GM19468 (cell line): ENCODE results near the gene LRRC59.
"Not testable (repeated sequence)": the region's sequence is repeated elsewhere in the genome, so short reads cannot be mapped to it uniquely, and the experiment has no call there.

Experiments
- ATAC-seq: cut with Tn5 transposase; IDR thresholded peaks from one replicate; pipeline ENCODE4 v1.9.1; 2021; ENCODE audit warnings: mild to moderate bottlenecking, moderate library complexity, moderate number of reproducible peaks; ENCODE audit not compliant: unreplicated experiment; ENCODE audit errors: extremely low read depth

The LRRC59 gene

DNA sequence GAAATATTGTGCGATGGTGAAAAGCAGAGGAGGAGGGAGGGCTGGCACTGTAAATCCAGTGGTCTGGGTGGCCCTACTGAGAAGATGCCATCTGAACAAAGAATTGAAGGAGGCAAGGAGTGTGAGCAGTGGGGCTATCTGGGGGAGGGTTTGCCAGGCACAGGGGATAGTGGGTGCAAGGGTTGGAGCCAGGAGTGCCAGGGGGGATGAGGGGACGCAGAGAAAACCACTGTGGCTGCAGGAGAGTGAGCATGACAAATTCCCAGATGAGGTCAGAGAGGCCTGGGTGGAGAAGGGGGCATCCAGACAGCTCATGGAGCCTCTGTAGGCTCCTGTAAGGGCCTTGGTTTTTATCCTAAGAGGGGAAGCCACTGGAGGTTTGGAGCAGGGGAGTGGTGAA lies 46.6 kb downstream of the LRRC59 start:
- ATAC-seq = no peak

DNA sequence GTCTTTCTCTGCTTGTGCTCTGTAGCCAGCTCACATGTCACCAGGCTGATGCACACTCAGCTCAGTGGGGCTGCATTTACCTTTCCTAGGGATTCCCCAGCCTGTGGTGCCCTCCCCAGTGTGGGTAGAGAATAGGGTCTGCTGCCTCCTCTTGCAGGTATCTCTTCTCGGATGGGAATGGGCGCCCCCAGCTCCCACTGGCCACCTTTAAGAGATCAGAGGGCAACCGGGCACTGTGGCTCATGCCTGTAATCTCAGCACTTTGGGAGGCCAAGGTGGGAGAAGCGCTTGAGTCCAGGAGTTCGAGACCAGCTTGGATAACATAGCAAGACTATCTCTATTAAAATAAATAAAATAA lies 48.1 kb downstream of the LRRC59 start:
- ATAC-seq = no peak

DNA sequence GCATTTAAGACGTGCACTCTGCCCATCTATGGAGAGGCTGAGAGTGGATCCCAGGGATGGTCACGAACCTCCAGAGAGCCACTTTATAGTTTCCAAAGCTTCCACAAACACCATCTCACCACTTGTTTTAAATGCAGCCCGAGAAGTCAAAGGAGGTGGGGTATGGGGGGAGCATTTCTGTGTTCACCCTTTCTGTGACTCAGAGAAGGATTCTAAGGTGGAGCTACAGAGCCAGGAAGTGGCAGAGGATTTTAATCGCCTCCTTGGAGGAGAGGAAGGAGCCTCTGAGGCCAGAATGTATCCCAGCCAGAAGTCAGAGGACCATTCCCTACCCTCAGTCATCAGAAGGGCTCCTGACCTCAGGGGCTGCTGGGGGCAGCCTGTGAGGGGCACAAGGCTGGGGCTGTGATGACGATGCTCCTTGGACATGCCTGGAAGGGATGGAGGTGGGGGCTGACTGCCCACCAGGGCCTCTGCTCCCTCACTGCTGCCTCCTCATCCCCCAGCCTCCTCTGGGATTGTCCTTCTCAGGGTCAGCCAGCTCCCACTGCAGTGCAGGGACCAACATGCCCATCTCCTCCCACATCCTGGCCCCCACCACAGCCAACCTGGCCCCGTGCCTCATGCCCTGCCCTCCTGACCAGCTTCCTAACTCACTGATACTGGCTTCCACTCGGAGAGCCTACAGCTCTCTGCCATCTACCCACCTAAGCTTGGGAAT lies 48.6 kb downstream of the LRRC59 start:
- ATAC-seq = no peak

DNA sequence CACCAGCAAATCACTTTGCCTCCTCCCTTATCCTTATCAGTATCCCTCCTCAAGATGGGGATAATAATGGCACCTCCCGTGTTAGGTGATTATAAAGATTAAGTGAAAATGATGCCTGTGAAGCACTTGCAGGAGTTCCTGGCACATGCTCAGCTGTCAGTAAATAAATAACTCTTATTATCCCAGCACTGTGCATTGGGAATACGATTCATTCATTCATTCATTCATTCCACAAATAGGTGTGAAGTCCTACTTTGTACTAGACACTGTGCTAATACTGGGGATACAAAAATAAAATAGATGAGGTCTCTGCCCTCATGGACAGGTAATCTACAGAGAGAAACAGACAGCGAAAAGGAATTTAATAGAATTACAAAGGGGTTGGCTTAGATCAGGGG lies 49.4 kb downstream of the LRRC59 start:
- no peak for ATAC-seq

DNA sequence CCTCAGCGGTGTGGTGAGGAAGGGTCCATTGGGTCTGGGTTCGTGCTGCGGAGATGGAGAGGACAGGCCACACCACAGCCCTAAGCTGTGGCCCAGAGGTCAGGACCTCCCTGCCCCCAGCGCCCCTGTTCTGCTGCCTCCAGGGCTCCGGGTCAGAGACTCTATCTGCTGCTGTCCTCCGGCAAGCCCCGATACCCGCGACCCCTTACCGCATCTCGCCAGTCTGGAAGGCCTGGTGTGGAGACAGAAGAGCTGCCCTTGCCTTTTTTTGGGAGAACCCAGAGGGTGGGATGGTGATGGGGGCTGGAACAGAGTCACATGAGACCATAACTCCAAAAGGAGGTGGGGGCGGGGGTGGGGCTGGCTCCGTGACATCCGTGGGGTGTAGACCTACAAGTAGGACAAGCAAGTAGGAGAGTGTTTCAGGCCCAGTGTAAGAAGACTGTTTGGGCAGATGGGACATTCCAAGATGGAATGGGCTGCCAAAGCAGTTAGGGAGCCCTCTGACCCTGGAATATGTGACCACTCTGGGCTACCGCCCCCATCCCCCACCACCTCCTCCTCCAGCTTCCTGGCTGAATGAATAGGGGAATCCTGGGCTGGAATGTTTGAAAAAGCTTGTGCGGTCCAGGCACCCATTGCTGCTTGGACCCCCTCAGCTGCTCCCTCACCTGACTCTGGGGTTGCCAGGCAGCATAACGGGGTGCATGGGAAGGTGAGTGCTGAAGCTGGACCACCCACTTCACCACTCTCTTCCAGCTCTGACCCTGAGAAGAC lies 50.0 kb downstream of the LRRC59 start:
- no peak for ATAC-seq

DNA sequence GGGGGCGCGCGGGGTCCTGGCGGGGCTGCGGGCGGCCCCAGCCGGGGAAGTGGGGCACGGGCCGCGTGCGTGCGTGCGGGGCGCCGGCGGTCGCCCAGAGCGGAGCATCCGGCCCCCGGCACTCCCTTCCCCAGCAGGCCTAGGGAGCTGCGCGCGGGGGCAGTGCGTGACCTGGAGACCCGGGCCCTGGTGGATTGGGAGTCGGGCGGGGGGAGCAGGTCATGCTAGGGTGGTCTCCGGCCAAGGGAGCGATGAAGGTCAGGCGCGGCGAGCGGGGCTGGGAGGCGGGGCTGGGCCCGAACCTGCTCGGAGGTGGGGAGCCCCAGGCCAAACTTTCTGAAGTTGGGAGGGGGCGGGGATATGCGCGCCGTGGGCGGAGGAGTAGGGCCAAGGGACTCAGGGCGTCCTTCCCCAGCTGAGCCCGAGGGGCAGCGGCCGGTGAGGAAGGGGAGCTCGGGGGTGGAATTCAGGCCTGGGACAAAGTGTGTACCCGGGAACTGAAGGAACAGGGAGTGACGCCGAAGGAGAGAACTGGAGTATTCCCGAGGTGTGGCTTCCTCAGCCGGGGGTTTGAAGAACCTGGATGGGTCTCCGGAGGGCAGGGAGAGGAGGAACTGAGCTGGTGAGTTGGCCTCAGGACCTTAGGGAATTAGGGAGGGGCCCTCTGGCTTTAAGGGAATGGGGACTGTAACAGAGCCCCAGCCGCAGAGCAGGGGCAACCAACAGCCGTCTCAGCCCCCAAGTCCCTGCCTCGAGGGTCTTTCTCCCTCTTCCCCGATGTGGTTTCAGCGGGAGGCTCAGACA lies 50.8 kb downstream of the LRRC59 start:
- no peak for ATAC-seq

DNA sequence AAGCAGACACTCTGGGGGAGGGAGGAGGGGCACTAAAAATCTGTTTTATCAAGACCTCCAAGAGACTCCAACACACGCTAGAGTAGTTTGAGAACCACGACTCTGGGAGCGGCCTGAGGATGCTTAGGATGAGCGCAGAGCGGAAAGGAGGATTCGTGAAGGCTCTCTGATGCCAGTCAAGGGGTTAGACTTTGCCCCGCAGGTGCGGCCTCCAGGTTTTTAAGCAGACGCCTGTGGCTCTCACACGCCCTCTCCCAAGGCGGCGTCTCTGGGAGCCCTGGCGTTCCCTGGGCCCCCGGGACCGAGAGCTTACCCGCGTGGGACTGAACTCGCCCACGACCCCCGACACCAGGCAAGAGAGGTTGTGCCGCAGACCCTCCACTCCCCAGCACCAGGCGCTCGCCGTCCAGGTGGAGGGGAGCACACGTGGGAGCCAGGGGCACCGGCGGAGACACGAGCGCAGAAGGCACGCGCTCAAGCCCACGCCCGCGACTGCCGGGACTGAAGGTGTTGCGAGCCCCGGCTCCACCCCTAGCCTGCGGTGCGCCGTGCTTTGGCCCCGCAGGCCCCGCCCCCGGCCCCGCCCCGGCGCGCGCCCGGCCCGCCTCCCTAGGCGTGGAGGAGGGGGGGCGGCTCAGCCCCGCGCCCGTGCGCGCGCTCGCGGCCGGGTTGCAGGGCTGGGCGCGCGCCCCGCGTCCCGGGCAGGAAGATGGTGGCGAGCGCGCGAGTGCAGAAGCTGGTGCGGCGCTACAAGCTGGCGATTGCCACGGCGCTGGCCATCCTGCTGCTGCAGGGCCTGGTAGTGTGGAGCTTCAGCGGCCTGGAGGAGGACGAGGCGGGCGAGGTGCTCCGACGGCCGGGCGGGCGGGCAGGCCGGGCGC lies 51.7 kb downstream of the LRRC59 start, which contains the start of gene XYLT2:
Gene XYLT2, plus strand, starts transcription at position 695 of the 881 bp plus-strand sequence. Its CDS starts 15 bp downstream, at position 710.
- ATAC-seq = peak; percentile 34

DNA sequence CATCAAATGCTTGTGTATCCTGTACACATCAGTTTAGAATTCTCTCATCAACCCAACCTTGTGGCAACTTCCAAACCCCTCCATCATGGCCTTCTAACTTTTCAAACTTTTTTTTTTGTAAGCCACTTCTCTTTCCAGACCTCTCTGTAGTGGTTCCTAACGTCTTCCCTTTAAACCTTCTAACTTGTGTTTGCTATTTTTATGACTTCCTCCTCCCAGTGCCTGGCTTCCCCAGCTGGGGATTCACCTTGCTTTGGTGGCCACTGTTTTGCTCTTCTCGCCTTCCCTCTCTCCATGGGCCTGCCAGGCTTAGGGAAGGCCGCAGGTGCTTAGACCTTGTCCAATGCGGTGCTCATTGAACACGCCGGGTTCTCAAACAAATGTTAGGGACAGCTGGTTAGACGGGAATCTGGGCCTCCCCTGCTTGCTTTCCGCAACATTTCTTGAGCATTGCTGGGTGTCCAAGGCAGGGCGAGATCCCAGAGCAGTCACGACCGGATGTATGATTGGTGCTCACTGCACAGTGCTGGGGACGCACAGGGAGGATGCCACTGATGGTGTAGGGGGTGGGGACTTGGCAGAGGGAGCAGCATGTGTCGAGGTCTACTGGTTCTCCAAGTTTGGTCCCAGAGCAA lies 52.5 kb downstream of the LRRC59 start:
- no peak for ATAC-seq

DNA sequence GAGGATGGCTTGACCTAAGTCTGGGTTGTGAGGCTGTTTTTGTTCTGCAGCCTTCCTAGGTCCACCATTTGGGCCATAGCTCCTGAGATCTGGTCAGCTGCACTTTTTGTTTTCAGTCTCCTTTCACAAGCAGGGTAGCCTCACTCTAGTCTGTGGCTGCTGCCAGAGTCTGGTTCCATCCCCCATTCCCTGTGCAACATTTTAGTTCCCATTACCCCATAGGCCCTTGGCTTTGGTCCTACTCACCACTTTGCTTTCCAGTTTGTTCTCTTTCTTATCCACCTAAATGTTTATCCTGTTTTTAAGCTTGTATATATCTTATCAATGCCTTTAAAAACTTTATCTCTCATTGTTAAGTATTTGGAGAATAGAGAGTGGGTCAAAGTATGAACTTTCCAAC lies 57.9 kb downstream of the LRRC59 start:
- no peak for ATAC-seq

DNA sequence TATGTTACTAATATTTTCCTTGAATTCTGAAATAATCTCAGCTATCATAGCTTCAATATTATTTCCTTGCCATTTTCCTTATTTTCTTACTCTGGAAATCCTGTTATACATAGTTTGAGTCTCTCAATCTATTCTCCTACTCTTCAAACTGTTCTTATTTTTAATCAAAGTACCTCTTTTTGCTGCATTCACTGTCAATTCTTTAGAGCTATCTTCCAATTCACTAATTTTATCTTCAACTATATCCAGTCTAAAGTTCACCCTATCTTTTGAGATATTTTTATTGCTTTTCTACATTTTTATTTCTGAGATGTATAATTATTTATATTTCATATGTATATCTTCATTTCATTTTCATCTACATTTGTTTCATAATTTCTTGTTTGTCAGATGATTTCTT lies 58.7 kb downstream of the LRRC59 start:
- ATAC-seq = no peak

DNA sequence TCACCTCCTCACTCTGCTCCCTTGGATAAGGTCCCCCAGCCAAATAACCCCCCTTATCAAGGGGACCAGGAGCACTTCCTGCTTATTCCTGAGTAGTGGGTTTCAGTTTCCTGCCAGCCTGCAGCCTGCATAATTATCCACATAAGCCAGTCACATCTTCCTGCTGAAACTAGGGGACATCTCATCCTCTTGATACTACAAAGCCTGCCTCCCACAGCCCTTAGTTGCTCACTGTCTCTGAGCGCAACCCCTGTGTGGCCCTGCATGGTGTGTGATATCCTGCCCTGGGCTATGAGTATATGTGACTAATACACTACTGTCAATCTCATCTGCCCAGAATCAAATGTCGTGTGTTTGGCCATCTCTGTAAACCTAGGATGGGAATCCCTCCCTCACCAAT lies 59.4 kb downstream of the LRRC59 start:
- ATAC-seq = no peak

DNA sequence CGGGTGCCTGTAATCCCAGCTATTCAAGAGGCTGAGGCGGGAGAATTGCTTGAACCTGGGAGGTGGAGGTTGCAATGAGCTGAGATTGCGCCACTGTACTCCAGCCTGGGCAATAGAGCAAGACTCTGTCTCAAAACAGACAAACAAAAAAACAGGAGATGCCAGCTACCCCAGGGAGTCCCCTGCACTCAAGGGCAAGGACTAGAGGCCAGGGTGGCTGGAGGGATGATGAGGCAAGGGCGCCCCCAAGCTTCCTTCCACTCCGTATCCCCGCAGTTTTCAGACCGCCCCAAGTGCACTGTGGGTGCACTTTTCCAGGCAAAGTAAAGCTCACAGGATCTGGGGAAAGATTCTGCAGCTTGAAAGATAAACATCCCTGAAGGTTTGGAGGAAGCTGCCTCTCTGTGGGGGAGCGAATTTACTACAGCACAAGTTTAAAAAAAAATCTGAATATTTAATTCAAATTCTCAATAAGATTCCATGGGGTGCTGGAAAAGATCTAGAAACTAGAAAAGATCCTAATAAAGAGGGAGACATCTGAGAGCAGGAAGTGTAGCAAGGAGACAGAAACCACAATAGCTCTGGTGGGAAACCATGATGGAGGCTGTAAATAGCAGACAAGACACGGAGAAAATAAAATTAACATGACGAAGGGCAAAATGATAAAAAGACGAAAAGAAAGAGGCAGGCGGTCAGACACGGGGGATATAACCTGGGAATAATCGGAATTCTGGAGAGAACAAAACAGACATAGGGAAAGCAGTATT lies 63.8 kb downstream of the LRRC59 start:
- ATAC-seq = not testable (repeated sequence)

DNA sequence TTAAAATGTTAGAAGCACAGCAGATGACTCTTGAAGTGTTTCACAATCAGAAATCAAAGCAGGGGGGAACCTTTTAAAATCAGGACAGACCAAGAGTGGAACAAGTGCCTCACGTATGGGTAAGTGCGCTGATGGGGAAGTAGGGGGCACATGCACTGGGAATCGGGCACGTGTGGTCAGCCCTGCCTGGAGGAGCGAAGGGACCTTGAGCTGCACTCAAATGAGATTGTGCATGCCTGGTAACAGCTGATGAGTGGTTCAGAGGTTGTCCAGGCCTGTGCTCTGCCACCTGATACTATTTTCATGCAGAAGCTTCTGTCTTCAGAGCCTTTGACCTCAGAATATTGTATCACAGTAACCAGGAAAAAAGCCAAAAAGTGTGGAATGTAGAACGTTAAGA lies 65.1 kb downstream of the LRRC59 start:
- no peak for ATAC-seq
